ENCODE results near the gene TBC1D14. TPM values are rescaled to one million over a fixed set of nuclear protein-coding genes. Genes with fewer than 3 reads are reported as not detected.

Gene TBC1D14
- total RNA-seq, 1 donor, result 42.3 TPM

DNA sequence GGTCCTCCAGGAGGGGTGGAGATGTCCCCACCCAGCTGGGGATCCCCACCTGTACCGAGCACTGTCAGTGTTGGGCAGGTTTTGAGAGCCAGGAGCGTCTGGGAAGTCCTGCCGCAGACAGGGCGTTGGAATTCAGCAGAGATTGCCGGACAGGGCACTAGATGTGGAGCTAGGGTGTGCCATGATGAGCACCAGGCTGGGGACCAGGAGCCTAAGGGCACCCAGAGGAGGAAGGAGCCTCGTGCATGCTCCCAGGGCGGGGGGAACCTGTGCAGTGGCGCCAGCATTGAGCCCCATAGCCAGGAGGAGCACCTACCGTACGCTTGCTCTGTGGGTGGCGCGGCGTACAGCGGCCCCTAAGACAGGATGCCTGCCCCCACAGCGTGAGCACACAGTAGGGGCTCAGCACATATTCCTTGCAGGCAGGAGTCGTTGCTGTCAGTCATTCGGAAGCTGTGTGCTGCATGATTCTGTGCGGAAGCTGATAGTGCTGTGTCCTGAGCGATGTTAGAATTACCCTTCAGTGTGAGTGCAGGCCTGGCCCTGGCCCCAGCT is 114.8 kb downstream of the TBC1D14 start:
- no peak overlapping the region for H3K4me3 ChIP-seq (ENCODE audit: low read depth, low read length)
- no peak for DNase-seq (ENCODE audit: low read depth)
- TF ChIP-seq, protein P1, sequence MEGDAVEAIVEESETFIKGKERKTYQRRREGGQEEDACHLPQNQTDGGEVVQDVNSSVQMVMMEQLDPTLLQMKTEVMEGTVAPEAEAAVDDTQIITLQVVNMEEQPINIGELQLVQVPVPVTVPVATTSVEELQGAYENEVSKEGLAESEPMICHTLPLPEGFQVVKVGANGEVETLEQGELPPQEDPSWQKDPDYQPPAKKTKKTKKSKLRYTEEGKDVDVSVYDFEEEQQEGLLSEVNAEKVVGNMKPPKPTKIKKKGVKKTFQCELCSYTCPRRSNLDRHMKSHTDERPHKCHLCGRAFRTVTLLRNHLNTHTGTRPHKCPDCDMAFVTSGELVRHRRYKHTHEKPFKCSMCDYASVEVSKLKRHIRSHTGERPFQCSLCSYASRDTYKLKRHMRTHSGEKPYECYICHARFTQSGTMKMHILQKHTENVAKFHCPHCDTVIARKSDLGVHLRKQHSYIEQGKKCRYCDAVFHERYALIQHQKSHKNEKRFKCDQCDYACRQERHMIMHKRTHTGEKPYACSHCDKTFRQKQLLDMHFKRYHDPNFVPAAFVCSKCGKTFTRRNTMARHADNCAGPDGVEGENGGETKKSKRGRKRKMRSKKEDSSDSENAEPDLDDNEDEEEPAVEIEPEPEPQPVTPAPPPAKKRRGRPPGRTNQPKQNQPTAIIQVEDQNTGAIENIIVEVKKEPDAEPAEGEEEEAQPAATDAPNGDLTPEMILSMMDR (IDR thresholded peaks at IDR 0.05; ENCODE audit: insufficient read depth, low read depth, low read length), result no peak

DNA sequence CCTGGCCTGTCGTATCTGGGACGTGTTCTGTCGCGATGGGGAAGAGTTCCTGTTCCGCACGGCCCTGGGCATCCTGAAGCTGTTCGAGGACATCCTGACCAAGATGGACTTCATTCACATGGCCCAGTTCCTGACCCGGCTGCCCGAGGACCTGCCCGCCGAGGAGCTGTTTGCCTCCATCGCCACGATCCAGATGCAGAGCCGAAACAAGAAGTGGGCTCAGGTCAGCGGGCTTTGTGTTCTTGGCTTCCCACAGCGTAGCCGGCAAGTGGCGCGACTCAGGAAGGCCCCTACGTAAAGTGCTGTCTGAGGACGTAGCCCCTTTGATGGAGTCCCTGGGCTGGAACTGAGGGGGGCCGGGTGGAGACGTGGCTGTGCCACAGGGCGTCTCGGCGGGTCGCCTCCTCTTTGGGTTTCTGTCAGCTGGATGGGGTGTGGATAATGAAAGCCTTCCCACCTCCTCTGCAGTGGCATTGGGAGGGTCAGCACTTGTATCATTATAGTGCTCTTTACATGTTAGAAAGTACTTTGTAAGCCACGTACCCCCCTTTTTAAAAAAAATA is 115.5 kb downstream of the TBC1D14 start:
- no peak overlapping the region for H3K4me3 ChIP-seq (ENCODE audit: low read depth, low read length)
- TF ChIP-seq, protein P1 (IDR thresholded peaks at IDR 0.05; ENCODE audit: insufficient read depth, low read depth, low read length), result no peak
- no peak for DNase-seq (ENCODE audit: low read depth)

DNA sequence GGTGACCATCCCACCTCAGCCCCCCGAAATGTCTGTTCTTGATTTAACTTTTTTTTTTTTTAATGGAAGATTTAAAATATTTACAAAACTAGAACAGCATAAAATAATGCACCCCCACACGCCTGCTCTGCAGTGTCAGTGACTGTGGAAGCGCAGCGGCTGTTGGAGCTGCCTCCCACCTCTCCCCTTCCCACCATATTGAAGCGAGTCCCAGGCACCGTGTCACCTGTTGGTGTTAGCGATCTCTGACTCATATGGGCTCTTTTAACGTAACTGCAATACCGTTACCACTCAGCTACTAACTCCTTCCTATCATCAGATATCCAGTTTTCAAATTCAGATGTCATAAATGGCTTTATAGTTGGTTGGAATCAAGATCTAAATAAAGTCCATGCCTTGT is 116.5 kb downstream of the TBC1D14 start:
- no peak overlapping the region for H3K4me3 ChIP-seq (ENCODE audit: low read depth, low read length)
- TF ChIP-seq, protein P1 (IDR thresholded peaks at IDR 0.05; ENCODE audit: insufficient read depth, low read depth, low read length), result no peak

DNA sequence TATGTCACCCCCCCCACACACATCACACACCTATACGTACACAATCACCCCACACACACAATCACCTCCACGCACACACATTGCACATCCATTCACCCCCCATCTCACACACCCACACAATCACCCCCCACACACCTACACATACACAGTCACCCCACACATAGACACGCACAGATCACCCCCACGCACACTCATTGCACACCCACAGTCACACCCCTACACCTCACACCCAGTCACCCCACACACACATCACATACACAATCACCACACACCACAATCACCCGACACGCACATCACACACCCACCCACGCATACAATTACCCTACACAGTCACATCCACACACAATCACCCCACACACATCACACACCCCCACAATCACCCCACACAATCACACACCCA is 117.7 kb downstream of the TBC1D14 start:
- no peak for DNase-seq (ENCODE audit: low read depth)
- no peak overlapping the region for H3K4me3 ChIP-seq (ENCODE audit: low read depth, low read length)
- TF ChIP-seq, protein P1 (IDR thresholded peaks at IDR 0.05; ENCODE audit: insufficient read depth, low read depth, low read length), result no peak

More for the DNA sequence above, 116.5 kb downstream of the TBC1D14 start:
- DNase-seq (ENCODE audit: low read depth), result no peak

DNA sequence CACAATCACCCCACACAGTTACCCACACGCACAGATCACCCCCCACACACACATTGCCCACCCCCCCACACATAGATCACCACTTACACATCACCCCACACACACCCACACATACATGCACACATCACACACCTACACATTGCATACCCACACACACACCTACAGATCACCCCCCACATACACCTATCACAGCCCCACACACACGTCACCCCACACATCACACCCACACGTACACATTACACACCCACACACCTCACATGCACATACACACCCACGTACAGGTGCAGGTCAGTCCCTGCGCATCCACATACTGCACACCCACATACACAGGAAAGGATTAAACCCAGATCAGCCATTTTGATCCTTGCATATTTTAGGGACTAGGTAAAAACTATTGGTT is 118.3 kb downstream of the TBC1D14 start:
- no peak overlapping the region for H3K4me3 ChIP-seq (ENCODE audit: low read depth, low read length)
- TF ChIP-seq, protein P1 (IDR thresholded peaks at IDR 0.05; ENCODE audit: insufficient read depth, low read depth, low read length), result no peak
- DNase-seq (ENCODE audit: low read depth), result no peak

DNA sequence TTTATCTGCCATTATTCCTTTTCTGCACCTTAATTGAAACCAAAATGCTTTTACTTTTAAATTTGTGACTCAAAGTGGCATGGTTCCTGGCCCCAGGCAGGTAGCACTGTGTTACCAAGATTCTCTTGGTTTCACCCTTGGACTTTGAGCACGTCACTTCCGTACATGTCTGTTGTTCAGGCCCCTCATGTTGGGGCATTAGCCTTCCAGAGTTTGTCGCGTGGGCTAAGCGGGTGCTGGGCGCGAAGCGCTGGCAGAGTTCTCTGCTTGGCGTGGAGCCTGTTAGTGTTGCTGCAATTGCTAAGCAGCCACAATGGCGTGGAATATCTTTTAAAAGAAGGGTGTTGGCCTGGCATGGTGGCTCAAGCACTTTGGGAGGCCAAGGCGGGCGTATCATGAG is 119.6 kb downstream of the TBC1D14 start:
- TF ChIP-seq, protein P1 (IDR thresholded peaks at IDR 0.05; ENCODE audit: insufficient read depth, low read depth, low read length), result no peak
- DNase-seq (ENCODE audit: low read depth), result no peak
- no peak overlapping the region for H3K4me3 ChIP-seq (ENCODE audit: low read depth, low read length)

DNA sequence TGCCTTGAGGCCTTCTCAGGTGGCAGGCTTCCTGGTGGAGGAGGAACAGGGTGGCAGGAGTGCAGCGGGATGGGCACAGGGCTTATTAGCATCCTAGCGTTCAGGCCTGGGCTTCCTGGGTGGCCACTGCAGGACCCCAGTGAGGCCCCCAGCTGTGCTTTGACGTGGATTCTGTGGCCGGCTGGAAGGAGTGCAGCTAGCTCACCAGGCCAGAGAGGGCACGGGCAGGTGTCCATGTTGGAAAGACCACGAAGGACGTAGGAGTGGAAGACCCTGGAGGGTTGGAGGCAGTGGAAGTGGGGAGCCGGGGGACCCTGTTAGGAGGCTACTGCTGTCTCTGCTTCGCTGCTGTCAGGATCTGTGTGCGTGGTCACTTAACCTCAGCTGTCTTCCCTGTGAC is 120.3 kb downstream of the TBC1D14 start:
- TF ChIP-seq, protein P1 (IDR thresholded peaks at IDR 0.05; ENCODE audit: insufficient read depth, low read depth, low read length), result no peak
- DNase-seq (ENCODE audit: low read depth), result no peak
- H3K4me3 ChIP-seq (ENCODE audit: low read depth, low read length), result no peak overlapping the region

Measured in fibroblast of villous mesenchyme (primary cell).